SK-N-SH (cell line): ENCODE data around the gene GVQW3. TPM values are rescaled to one million over a fixed set of nuclear protein-coding genes. Genes with fewer than 3 reads are reported as not detected.

Source experiments
- CTCF ChIA-PET: fragments of 300-600, 350-600 bp; formaldehyde crosslinking; extraction: SDS; loops from one replicate; lab custom pipeline; 2021; lab: Yijun Ruan, JAX
- POLR2A ChIA-PET: fragments of 350-600 bp; sonication (Branson Sonifier 250); formaldehyde crosslinking; extraction: SDS; loops from one replicate; lab custom pipeline; 2020; ENCODE audit warnings: antibody characterized with exemption, inconsistent platforms; lab: Yijun Ruan, JAX
- DNase-seq: peaks from one replicate; pipeline ENCODE4 v3.0.0; 2012
- H2AFZ ChIP-seq: fragments of 200-600 bp; sonication (generic); 2 replicates; pipeline ENCODE4 v1.8.1; 2016; ENCODE audit warnings: antibody characterized with exemption, mild to moderate bottlenecking, low read depth
- H3F3A ChIP-seq: fragments of 200-600 bp; sonication (generic); replicated peaks from 2 replicates; pipeline ENCODE3; 2016; ENCODE audit warnings: antibody characterized with exemption, mild to moderate bottlenecking; ENCODE audit not compliant: insufficient read depth
- H3K27ac ChIP-seq, 2 experiments: fragments of 200-500 bp in 1 of 2; fragments of 200-600 bp in 1 of 2; sonication (Bioruptor generic) in 1 of 2; sonication (generic), shearing (Covaris generic) in 1 of 2; 2 replicates each; pipeline versions ENCODE4 v1.5.1 to v1.6.1; 2014 to 2016; ENCODE audit warnings: low read depth in 2 of 2, inconsistent platforms in 1 of 2, low read length in 1 of 2, mild to moderate bottlenecking in 1 of 2, mixed read lengths in 1 of 2
- H3K27me3 ChIP-seq: fragments of 200-600 bp; sonication (generic), shearing (Covaris generic); 2 replicates; pipeline ENCODE4 v1.6.1; 2016; ENCODE audit warnings: mixed run types; ENCODE audit not compliant: insufficient read depth
- H3K36me3 ChIP-seq, 2 experiments: fragments of 200-500 bp in 1 of 2; fragments of 200-600 bp in 1 of 2; sonication (Bioruptor generic) in 1 of 2; sonication (generic) in 1 of 2; replicated peaks in 1 of 2; 2 replicates each; pipeline versions ENCODE3 to v1.5.1; 2014 to 2016; ENCODE audit warnings: low read length in 1 of 2, mild to moderate bottlenecking in 1 of 2; ENCODE audit not compliant: insufficient read depth in 2 of 2, control insufficient read depth in 1 of 2
- H3K4me1 ChIP-seq, 2 experiments: fragments of 200-500 bp in 1 of 2; fragments of 200-600 bp in 1 of 2; sonication (Bioruptor generic) in 1 of 2; sonication (generic), shearing (Covaris generic) in 1 of 2; 2 replicates each; pipeline versions ENCODE4 v1.5.1 to v1.6.1; 2014 to 2016; ENCODE audit warnings: low read depth in 1 of 2, low read length in 1 of 2, mixed run types in 1 of 2; ENCODE audit not compliant: insufficient read depth in 2 of 2, control insufficient read depth in 1 of 2
- H3K4me2 ChIP-seq: fragments of 200-600 bp; sonication (generic), shearing (Covaris generic); 2 replicates; pipeline ENCODE4 v1.6.1; 2017; ENCODE audit warnings: mixed run types
- H3K4me3 ChIP-seq, 2 experiments: fragments of 200-500 bp in 1 of 2; fragments of 200-600 bp in 1 of 2; sonication (Bioruptor generic) in 1 of 2; sonication (generic), shearing (Covaris generic) in 1 of 2; 2 replicates each; pipeline versions ENCODE4 v1.5.1 to v1.8.1; 2014 to 2016; ENCODE audit warnings: low read depth in 2 of 2, inconsistent platforms in 1 of 2, low read length in 1 of 2, mild to moderate bottlenecking in 1 of 2, mixed read lengths in 1 of 2, moderate library complexity in 1 of 2
- H3K79me2 ChIP-seq: fragments of 200-600 bp; sonication (generic); 2 replicates; pipeline ENCODE4 v1.8.1; 2017; ENCODE audit warnings: mild to moderate bottlenecking; ENCODE audit not compliant: insufficient read depth
- H3K9ac ChIP-seq: fragments of 200-600 bp; sonication (generic); 2 replicates; pipeline ENCODE4 v1.6.1; 2017; ENCODE audit warnings: mixed run types
- H3K9me2 ChIP-seq: fragments of 200-600 bp; sonication (generic); 2 replicates; pipeline ENCODE4 v1.6.1; 2017; ENCODE audit warnings: mixed run types
- H3K9me3 ChIP-seq: fragments of 200-600 bp; sonication (generic); 2 replicates; pipeline ENCODE4 v1.6.1; 2017; ENCODE audit warnings: mixed run types, mild to moderate bottlenecking, moderate library complexity
- H4K20me1 ChIP-seq: fragments of 200-600 bp; sonication (generic); 2 replicates; pipeline ENCODE4 v1.6.1; 2017; ENCODE audit warnings: mild to moderate bottlenecking, mixed run types; ENCODE audit not compliant: insufficient read depth
- CHD2 ChIP-seq: fragments of 150-350 bp; IDR thresholded peaks from 2 replicates; pipeline ENCODE4 v1.6.1; 2018; ENCODE audit warnings: low read length; ENCODE audit not compliant: partially characterized antibody
- EP300 ChIP-seq, 2 experiments: IDR thresholded peaks; 2 replicates each; pipeline versions ENCODE4 v1.4.0 to v1.6.1; 2012; ENCODE audit warnings: borderline replicate concordance in 1 of 2, low read depth in 1 of 2, low read length in 1 of 2
- FOXJ3 ChIP-seq: sonication (generic); formaldehyde crosslinking; IDR thresholded peaks from 2 replicates; pipeline ENCODE4 v1.5.1; 2020; ENCODE audit warnings: mild to moderate bottlenecking, missing genetic modification reagents
- GABPA ChIP-seq: IDR thresholded peaks from 2 replicates; pipeline ENCODE4 v1.4.0; 2012; ENCODE audit warnings: low read depth, mild to moderate bottlenecking
- GATA2 ChIP-seq: sonication (generic); formaldehyde crosslinking; IDR thresholded peaks from 2 replicates; pipeline ENCODE4 v1.5.0; 2020; ENCODE audit warnings: mild to moderate bottlenecking, missing genetic modification reagents
- JUND ChIP-seq: IDR thresholded peaks from 2 replicates; pipeline ENCODE4 v1.4.0; 2012
- MEF2A ChIP-seq: IDR thresholded peaks from 2 replicates; pipeline ENCODE4 v1.4.0; 2012; ENCODE audit warnings: low read depth, borderline replicate concordance
- MXI1 ChIP-seq: IDR thresholded peaks from 2 replicates; pipeline ENCODE4 v1.6.1; 2012; ENCODE audit warnings: mild to moderate bottlenecking, low read depth, low read length, improper control_type of control experiment
- POLR2AphosphoS5 ChIP-seq: IDR thresholded peaks from 2 replicates; pipeline ENCODE4 v1.6.1; 2012; ENCODE audit warnings: low read depth, low read length
- RAD21 ChIP-seq: IDR thresholded peaks from 2 replicates; pipeline ENCODE4 v1.6.1; 2012; ENCODE audit warnings: mild to moderate bottlenecking, low read length
- RCOR1 ChIP-seq: fragments of 150-350 bp; IDR thresholded peaks from 2 replicates; pipeline ENCODE4 v1.6.1; 2017; ENCODE audit warnings: antibody characterized with exemption, low read length
- RFX5 ChIP-seq: IDR thresholded peaks from 2 replicates; pipeline ENCODE4 v1.6.1; 2012; ENCODE audit warnings: mild to moderate bottlenecking, improper control_type of control experiment, low read length
- RXRA ChIP-seq: IDR thresholded peaks from 2 replicates; pipeline ENCODE4 v1.4.0; 2012; ENCODE audit warnings: low read depth, mild to moderate bottlenecking, borderline replicate concordance
- SMC3 ChIP-seq: IDR thresholded peaks from 2 replicates; pipeline ENCODE4 v1.6.1; 2012; ENCODE audit warnings: low read depth, low read length, improper control_type of control experiment
- TAF1 ChIP-seq: IDR thresholded peaks from 2 replicates; pipeline ENCODE4 v1.6.1; 2012; ENCODE audit warnings: low read depth, mild to moderate bottlenecking, low read length, moderate library complexity, borderline replicate concordance
- TEAD4 ChIP-seq: IDR thresholded peaks from 2 replicates; pipeline ENCODE4 v1.4.0; 2012; ENCODE audit warnings: mild to moderate bottlenecking, borderline replicate concordance; ENCODE audit not compliant: insufficient read depth
- YY1 ChIP-seq: IDR thresholded peaks from 2 replicates; pipeline ENCODE4 v1.4.0; 2012; ENCODE audit warnings: low read depth, mild to moderate bottlenecking
- WGBS: methylation state at CpG from one replicate; pipeline ENCODE4 v1.1.6; 2017; ENCODE audit warnings: low lambda C conversion rate; 5-methylcytosine and 5-hydroxymethylcytosine counted together
- polyA plus RNA-seq, 3 experiments: library from polyadenylated mRNA; depleted of rRNA; stranded (reverse); fragments of >200 nt; gene quantifications; 2 replicates each; pipeline ENCODE4 v1.2.3, GENCODE V29; 2012
- TF ChIP-seq, protein P1 (sequence below): fragments of 150-350 bp; IDR thresholded peaks from 2 replicates; pipeline ENCODE4 v1.6.1; 2017; ENCODE audit warnings: antibody characterized with exemption, low read length, low read depth, borderline replicate concordance
- TF ChIP-seq, protein P2 (sequence below): IDR thresholded peaks from 2 replicates; pipeline ENCODE4 v1.4.0; 2012; ENCODE audit warnings: low read depth, borderline replicate concordance
- TF ChIP-seq, protein P3 (sequence below): fragments of 150-350 bp; IDR thresholded peaks from 2 replicates; pipeline ENCODE4 v1.6.1; 2016; ENCODE audit warnings: mild to moderate bottlenecking, low read depth, low read length
- TF ChIP-seq, protein P4 (sequence below): IDR thresholded peaks from 2 replicates; pipeline ENCODE4 v1.4.0; 2012; ENCODE audit warnings: low read depth, borderline replicate concordance

The GVQW3 gene
- polyA plus RNA-seq, 1 of the 3 experiments (the other 2 are of a cell fraction): 2.3 TPM

DNA sequence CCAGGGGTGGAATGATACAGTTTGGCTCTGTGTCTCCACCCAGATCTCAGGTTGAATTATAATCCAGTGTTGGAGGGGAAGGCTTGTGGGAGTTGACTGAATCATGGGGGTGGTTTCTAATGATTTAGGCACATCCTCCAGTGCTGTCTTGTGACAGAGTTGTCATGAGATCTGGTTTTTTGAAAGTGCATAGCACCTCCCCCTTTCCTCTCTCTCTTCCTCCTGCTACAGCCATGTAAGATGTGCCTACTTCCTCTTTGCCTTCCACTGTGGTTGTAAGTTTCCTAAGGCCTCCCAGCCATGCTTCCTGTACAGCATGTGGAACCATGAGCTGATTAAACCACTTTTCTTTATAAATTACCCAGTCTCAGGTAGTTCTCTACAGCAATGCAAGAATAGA is 45.3 kb upstream of the GVQW3 start (continued):
- TF ChIP-seq RAD21 (no peak), JUND (no peak), SMC3 (no peak), TEAD4 (no peak), GABPA (no peak)

DNA sequence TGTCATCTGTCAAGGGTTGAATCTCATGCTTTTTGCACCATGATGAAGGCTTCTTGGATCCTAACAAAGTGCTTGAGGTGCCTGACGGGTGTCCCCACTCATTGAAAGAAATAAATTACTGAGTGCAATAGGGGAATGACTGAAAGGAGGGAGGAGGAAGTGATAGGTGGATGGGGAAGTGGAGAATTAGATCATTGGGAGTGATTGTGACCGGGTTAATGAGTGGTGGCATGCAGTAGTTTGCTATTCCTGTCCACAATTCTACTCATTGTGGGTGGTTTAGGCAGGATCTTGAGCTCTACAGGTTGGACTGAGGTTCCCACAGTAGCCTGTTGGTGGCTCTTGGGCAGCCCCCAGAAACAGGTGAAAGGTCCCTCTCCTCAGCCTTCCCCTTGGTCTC is 44.5 kb upstream of the GVQW3 start:
- no peaks in the 10 kb centered on the region; the same call in 1 of the 2 replicates for H3K27me3 ChIP-seq
- no peaks in the 10 kb centered on the region for H3K4me1 ChIP-seq
- 39% methylated on average over 2 of the region's 2 CpGs for WGBS
- no peak for TF ChIP-seq RCOR1
- TF ChIP-seq RFX5: no peak
- no peak for TF ChIP-seq CHD2
- no peak for TF ChIP-seq GATA2
- TF ChIP-seq RAD21: no peak
- TF ChIP-seq EP300 (IDR thresholded peaks at IDR 0.05; ENCODE audit: borderline replicate concordance in 1 of 2, low read depth in 1 of 2, low read length in 1 of 2): no peak
- TF ChIP-seq, protein P1, sequence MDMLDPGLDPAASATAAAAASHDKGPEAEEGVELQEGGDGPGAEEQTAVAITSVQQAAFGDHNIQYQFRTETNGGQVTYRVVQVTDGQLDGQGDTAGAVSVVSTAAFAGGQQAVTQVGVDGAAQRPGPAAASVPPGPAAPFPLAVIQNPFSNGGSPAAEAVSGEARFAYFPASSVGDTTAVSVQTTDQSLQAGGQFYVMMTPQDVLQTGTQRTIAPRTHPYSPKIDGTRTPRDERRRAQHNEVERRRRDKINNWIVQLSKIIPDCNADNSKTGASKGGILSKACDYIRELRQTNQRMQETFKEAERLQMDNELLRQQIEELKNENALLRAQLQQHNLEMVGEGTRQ: no peak
- TF ChIP-seq TEAD4: no peak
- no peak for TF ChIP-seq TAF1
- TF ChIP-seq MXI1: no peak
- TF ChIP-seq, all 33 proteins: peak for 0
- Histone ChIP-seq H3K36me3 (no peaks in the 10 kb centered on the region), H3K4me2 (no peak overlapping the region), H3K9me2 (no peaks in the 10 kb centered on the region), H2AFZ (no peak overlapping the region), H3K79me2 (no peaks in the 10 kb centered on the region), H4K20me1 (no peaks in the 10 kb centered on the region), H3K4me3 (no peak overlapping the region), H3F3A (no peaks in the 10 kb centered on the region), H3K27ac (no peak overlapping the region), H3K9ac (no peak overlapping the region), H3K9me3 (no peaks in the 10 kb centered on the region)
- no peak for DNase-seq
- ChIA-PET POLR2A (no interaction called here), CTCF (interaction anchor here (0.6 kb wide), 1 partner anchor 908 kb away, joined by 3 read pairs; no protein-coding TSS in a partner anchor)

DNA sequence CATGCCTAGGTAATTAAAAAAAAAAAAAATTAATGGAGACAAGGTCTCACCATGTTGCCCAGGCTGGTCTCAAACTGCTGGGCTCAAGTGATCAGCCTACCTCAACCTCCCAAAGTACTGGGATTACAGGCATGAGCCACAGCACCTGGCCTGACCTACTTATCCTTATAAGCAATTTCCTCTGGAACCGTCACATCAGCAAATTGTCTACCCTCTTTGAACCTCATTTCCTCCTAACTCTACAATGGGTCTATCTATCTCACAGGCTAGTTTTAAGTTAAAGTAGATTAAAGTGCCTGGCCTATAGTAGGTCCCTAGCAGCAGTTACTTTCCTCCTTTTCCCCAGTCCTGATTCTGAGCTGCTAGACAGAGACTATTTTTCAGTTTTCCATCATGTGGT is 43.7 kb upstream of the GVQW3 start:
- H3K27me3 ChIP-seq: no peaks in the 10 kb centered on the region; the same call in 1 of the 2 replicates
- CTCF ChIA-PET: interaction anchor here (1.5 kb wide), 1 partner anchor 19 kb away, joined by 6 read pairs; no protein-coding TSS in a partner anchor
- TF ChIP-seq, protein P2, sequence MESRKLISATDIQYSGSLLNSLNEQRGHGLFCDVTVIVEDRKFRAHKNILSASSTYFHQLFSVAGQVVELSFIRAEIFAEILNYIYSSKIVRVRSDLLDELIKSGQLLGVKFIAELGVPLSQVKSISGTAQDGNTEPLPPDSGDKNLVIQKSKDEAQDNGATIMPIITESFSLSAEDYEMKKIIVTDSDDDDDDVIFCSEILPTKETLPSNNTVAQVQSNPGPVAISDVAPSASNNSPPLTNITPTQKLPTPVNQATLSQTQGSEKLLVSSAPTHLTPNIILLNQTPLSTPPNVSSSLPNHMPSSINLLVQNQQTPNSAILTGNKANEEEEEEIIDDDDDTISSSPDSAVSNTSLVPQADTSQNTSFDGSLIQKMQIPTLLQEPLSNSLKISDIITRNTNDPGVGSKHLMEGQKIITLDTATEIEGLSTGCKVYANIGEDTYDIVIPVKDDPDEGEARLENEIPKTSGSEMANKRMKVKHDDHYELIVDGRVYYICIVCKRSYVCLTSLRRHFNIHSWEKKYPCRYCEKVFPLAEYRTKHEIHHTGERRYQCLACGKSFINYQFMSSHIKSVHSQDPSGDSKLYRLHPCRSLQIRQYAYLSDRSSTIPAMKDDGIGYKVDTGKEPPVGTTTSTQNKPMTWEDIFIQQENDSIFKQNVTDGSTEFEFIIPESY: no peak
- TF ChIP-seq TAF1 (no peak), YY1 (no peak), RFX5 (no peak), RXRA (no peak), FOXJ3 (CRISPR knock-in tag) (no peak), EP300 (IDR thresholded peaks at IDR 0.05; ENCODE audit: borderline replicate concordance in 1 of 2, low read depth in 1 of 2, low read length in 1 of 2) (no peak), MEF2A (no peak), CHD2 (no peak), GATA2 (no peak), SMC3 (no peak), POLR2AphosphoS5 (no peak), MXI1 (no peak)
- TF ChIP-seq, protein P3, sequence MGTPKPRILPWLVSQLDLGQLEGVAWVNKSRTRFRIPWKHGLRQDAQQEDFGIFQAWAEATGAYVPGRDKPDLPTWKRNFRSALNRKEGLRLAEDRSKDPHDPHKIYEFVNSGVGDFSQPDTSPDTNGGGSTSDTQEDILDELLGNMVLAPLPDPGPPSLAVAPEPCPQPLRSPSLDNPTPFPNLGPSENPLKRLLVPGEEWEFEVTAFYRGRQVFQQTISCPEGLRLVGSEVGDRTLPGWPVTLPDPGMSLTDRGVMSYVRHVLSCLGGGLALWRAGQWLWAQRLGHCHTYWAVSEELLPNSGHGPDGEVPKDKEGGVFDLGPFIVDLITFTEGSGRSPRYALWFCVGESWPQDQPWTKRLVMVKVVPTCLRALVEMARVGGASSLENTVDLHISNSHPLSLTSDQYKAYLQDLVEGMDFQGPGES: no peak
- TF ChIP-seq, protein P4, sequence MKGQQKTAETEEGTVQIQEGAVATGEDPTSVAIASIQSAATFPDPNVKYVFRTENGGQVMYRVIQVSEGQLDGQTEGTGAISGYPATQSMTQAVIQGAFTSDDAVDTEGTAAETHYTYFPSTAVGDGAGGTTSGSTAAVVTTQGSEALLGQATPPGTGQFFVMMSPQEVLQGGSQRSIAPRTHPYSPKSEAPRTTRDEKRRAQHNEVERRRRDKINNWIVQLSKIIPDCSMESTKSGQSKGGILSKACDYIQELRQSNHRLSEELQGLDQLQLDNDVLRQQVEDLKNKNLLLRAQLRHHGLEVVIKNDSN: no peak

More for the DNA sequence above, 43.7 kb upstream of the GVQW3 start:
- WGBS: 93% methylated on average over 1 of the region's 1 CpG
- no peak overlapping the region for H3K27ac ChIP-seq
- no peaks in the 10 kb centered on the region for H3K4me1 ChIP-seq
- POLR2A ChIA-PET: no interaction called here
- no peaks in the 10 kb centered on the region for H3K79me2 ChIP-seq
- H3F3A ChIP-seq: no peaks in the 10 kb centered on the region
- H3K4me3 ChIP-seq: no peak overlapping the region
- no peak overlapping the region for H3K4me2 ChIP-seq
- no peaks in the 10 kb centered on the region for H3K9me3 ChIP-seq
- H3K9ac ChIP-seq: no peak overlapping the region
- H3K9me2 ChIP-seq: no peaks in the 10 kb centered on the region
- no peaks in the 10 kb centered on the region for H3K36me3 ChIP-seq
- H2AFZ ChIP-seq: no peak overlapping the region
- no peak for DNase-seq
- no peaks in the 10 kb centered on the region for H4K20me1 ChIP-seq
